HFFc6 (cell line): ENCODE data around the gene TMEM203. TPM values are rescaled to one million over a fixed set of nuclear protein-coding genes. Genes with fewer than 3 reads are reported as not detected.

ENCODE experiments used
- DNase-seq: peaks from one replicate; pipeline ENCODE4 v3.0.0-alpha.2; 2018
- H3K27ac Mint-ChIP-seq: 2 replicates; pipeline ENCODE4 v1.8.0; 2020; ENCODE audit warnings: mild to moderate bottlenecking, mixed read lengths
- H3K27me3 Mint-ChIP-seq: 2 replicates; pipeline ENCODE4 v1.8.0; 2021; ENCODE audit warnings: mild to moderate bottlenecking, moderate library complexity, mixed read lengths; ENCODE audit not compliant: insufficient read depth
- H3K36me3 Mint-ChIP-seq: 2 replicates; pipeline ENCODE4 v1.8.0; 2021; ENCODE audit warnings: low read depth, mixed read lengths
- H3K4me1 Mint-ChIP-seq: 2 replicates; pipeline ENCODE4 v1.8.0; 2020; ENCODE audit warnings: low read depth, mixed read lengths
- H3K4me3 Mint-ChIP-seq: 2 replicates; pipeline ENCODE4 v1.8.0; 2020; ENCODE audit warnings: mild to moderate bottlenecking, moderate library complexity, mixed read lengths
- H3K9me3 Mint-ChIP-seq: 2 replicates; pipeline ENCODE4 v1.8.0; 2020; ENCODE audit warnings: mild to moderate bottlenecking, mixed read lengths
- CTCF ChIP-seq: fragments of 200-600 bp; sonication (generic); IDR thresholded peaks from 2 replicates; pipeline ENCODE4 v1.5.0; 2021; ENCODE audit warnings: antibody characterized with exemption, mild to moderate bottlenecking
- total RNA-seq, 6 experiments: library from RNA; stranded (reverse); fragmentation: NEBNext Ultra II Directional; extraction: Animal tissue kit (Norgen Biotek cat#: 25700); gene quantifications; 2 replicates in 1 of 6; 3 replicates in 5 of 6; pipeline ENCODE4 v1.2.3, GENCODE V29; 2021

The TMEM203 gene
- total RNA-seq, 6 experiments from 2014 or later = 38.7 to 47.4 (median 40.1) TPM

DNA sequence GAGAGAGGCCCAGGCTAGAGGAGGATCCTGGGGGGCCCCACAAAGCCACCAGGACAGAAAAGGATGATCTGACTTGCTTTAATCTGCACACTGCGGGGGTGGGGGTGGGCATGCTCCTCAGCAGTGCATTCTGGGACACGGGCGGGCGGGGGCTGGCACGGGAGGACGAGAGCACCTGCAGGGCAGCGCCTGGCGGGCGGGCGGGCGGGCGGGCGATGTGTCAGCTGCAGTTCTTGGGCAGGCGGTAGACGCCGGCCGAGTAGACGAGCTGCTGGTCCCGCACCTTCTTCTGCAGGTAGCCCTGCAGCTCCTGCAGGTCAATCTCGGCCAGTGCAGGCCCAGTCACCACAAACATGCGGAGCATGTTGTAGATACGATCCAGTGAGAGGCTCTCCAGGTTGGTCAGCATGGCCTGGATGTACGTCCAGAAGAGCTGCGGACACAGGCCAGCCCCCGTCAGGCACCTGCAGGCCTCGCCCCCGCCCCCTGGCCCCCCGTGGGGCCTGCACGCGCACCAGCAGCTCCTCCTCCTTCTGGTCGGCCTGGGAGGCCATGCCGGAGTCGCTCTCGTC, 30.6 kb downstream of the TMEM203 start:
- no peak for TF ChIP-seq CTCF
- no peak for DNase-seq
- H3K4me3 Mint-ChIP-seq = no peak overlapping the region
- H3K27me3 Mint-ChIP-seq = peaks cover 5% of the 10 kb centered on the region
- no peaks in the 10 kb centered on the region for H3K9me3 Mint-ChIP-seq
- no peaks in the 10 kb centered on the region for H3K36me3 Mint-ChIP-seq
- H3K4me1 Mint-ChIP-seq = peaks cover 11% of the 10 kb centered on the region
- no peak overlapping the region for H3K27ac Mint-ChIP-seq

DNA sequence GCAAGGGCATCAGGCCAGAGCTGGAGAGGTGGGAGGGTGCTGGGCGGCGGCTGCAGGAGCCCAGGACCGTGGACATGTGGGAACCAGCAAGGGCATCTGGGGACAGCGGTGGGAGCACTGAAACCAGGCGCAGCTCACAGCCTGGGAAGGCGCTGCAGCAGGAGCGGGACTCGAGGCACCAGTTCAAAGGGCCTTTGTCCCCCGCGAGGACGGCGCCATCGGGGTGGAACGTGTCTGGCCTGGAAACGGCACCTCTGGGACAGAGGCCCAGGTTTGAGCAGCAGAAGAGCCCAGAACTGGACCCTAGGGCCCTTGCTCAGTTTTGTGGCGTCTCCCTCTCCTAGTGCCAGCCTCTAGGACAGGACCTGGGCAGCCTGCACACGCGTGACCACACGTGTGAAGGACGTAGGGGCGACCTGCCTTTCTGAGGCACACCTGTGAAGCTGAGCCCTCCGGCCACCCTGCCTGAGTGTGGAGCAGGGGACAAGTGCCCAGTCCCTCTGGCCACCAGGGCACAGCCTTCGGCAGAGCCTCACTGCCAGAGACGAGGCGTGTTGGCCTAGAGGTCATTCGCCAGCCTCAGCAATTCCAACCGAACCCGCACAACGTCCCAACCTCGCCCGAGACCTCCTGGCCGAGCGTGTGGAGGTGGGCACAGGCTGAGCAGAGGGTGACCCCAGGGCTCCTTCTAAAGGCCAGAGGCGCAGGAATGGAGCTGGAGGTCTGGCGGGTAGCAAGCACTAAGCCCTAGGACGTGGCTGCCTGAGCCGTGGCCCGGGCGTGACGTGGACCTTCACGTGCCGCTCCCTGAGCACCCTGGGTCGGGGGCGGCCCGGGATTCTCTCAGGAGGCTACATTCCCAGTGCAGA, 31.4 kb downstream of the TMEM203 start:
- peaks cover 7% of the 10 kb centered on the region for H3K4me1 Mint-ChIP-seq
- H3K36me3 Mint-ChIP-seq = no peaks in the 10 kb centered on the region
- H3K4me3 Mint-ChIP-seq = no peak overlapping the region
- TF ChIP-seq CTCF = no peak
- H3K27me3 Mint-ChIP-seq = peaks cover 5% of the 10 kb centered on the region
- no peak for DNase-seq
- no peaks in the 10 kb centered on the region for H3K9me3 Mint-ChIP-seq
- H3K27ac Mint-ChIP-seq = no peak overlapping the region

DNA sequence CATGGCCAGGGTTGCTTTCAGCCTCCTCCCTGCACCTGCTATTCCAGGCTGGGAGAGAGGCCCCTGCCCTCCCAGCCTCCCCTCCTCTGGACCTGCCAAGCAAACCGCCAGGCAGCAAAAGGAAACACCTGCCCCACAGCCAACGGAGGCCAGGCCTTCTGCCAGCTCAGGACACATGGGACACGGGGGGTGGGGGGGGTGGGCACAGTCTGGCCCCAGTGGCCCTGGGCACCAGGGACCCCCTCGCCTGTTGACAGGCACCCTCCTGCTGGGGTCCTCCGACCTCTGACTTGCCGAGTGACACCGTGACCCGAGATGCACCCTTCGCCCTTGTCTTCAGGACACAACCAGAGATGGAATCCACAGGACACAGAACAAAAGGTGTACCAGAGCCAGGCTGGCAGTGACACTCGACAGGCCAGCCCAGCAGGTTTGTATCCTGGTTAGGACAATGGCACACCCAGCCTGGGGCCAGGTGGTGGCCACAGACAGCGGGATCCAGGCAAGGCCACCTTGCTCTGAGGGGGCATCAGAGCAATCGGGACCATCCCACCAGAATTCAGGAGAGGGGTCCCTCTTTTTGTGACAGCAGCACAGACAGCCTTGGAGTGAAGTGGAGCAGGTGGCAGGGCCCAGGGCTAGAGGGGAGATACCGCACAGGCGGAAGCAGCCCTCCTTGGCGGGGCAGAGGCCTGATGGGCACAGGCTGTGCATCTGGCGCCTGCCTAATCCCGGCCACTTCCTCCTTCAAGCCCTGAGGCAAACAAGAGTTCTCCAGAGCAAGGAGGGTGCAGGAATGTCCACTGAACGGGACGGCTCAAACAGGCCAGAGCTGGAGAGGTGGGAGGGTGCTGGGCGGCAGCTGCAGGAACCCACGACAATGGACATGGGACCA, 32.3 kb downstream of the TMEM203 start:
- H3K9me3 Mint-ChIP-seq = no peaks in the 10 kb centered on the region
- H3K27ac Mint-ChIP-seq = no peak overlapping the region
- DNase-seq = no peak
- no peak for TF ChIP-seq CTCF
- peaks cover 7% of the 10 kb centered on the region for H3K27me3 Mint-ChIP-seq
- peaks cover 2% of the 10 kb centered on the region; the same call in 1 of the 2 replicates for H3K4me1 Mint-ChIP-seq
- H3K36me3 Mint-ChIP-seq = no peaks in the 10 kb centered on the region
- H3K4me3 Mint-ChIP-seq = no peak overlapping the region

GRCh38 chr9:137171149-137171900, 34.1 kb downstream of the TMEM203 start:
- no peak for DNase-seq
- H3K36me3 Mint-ChIP-seq = no peaks in the 10 kb centered on the region
- no peak for TF ChIP-seq CTCF
- no peak overlapping the region for H3K4me3 Mint-ChIP-seq
- H3K4me1 Mint-ChIP-seq = no peaks in the 10 kb centered on the region
- H3K27me3 Mint-ChIP-seq = peaks cover 12% of the 10 kb centered on the region
- no peak overlapping the region for H3K27ac Mint-ChIP-seq
- H3K9me3 Mint-ChIP-seq = no peaks in the 10 kb centered on the region
